OCI-LY3 (cell line): ENCODE results near the gene ENKD1.
"Not testable (repeated sequence)": the region's sequence is repeated elsewhere in the genome, so short reads cannot be mapped to it uniquely, and the experiment has no call there.

Experiments used
- CTCF ChIP-seq: fragments of 200-600, 300-600 bp; sonication (generic); IDR thresholded peaks from 2 replicates; pipeline ENCODE4 v1.5.1; 2014; ENCODE audit warnings: antibody characterized with exemption, low read length, low read depth
- EZH2phosphoT487 ChIP-seq: fragments of 200-600 bp; shearing (Covaris generic); IDR thresholded peaks from 2 replicates; pipeline ENCODE4 v1.6.1; 2018; ENCODE audit warnings: antibody characterized with exemption, mixed run types, low read depth

- TF ChIP-seq CTCF, EZH2phosphoT487: not testable (repeated sequence)
Measured at GRCh38 chr16:67693517-67694285, 27.2 kb upstream of the ENKD1 start.
